OCI-LY7 (cell line): ENCODE data around the gene RTL10.

ENCODE experiments used
- EZH2phosphoT487 ChIP-seq: fragments of 200-600 bp; sonication (generic); IDR thresholded peaks from 2 replicates; pipeline ENCODE4 v1.6.1; 2018; ENCODE audit warnings: low read depth, borderline replicate concordance, mild to moderate bottlenecking, mixed run types, antibody characterized with exemption, low read length, moderate library complexity, mixed read lengths
- TF ChIP-seq, protein P1 (sequence below): fragments of 200-600 bp; sonication (generic); conservative IDR thresholded peaks from 2 replicates; pipeline ENCODE4 v1.5.1; 2014; ENCODE audit warnings: mild to moderate bottlenecking, antibody characterized with exemption, low read length, moderate library complexity, mixed read lengths

GRCh38 chr22:19831016-19831415 is 23.7 kb downstream of the RTL10 start:
- TF ChIP-seq, protein P1, sequence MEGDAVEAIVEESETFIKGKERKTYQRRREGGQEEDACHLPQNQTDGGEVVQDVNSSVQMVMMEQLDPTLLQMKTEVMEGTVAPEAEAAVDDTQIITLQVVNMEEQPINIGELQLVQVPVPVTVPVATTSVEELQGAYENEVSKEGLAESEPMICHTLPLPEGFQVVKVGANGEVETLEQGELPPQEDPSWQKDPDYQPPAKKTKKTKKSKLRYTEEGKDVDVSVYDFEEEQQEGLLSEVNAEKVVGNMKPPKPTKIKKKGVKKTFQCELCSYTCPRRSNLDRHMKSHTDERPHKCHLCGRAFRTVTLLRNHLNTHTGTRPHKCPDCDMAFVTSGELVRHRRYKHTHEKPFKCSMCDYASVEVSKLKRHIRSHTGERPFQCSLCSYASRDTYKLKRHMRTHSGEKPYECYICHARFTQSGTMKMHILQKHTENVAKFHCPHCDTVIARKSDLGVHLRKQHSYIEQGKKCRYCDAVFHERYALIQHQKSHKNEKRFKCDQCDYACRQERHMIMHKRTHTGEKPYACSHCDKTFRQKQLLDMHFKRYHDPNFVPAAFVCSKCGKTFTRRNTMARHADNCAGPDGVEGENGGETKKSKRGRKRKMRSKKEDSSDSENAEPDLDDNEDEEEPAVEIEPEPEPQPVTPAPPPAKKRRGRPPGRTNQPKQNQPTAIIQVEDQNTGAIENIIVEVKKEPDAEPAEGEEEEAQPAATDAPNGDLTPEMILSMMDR = no peak
- no peak for TF ChIP-seq EZH2phosphoT487
